ENCODE results near the gene GLT1D1.

GLT1D1 gene

DNA sequence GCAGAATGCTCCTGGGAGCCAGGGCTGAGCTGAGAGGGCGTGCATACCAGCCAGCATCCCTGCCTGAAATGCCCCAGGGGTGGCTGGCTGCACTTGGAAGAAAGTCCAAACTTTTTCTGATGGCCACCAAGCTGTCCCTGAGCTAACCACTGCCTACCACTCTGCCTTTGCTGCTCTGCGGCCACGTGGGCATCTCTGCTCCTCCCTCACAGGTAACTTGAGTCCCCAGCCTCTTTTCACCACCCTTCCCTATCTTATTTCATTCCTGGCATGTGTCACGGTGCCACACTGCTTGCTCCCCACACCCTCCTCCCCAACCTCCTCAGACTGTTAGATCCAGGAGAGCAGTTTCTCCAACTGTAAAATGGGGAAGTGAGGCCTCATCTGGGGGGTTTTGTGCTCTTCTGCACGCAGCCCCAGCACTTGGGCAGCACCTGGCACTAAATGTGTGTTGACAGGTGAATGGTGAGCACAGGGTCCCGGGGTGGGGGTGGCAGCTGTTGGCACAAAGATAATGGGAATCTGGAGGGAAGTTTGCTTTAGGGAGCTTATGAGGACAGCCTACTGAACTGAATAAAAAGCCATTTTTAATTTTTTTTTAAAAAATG, 113.0 kb downstream of the GLT1D1 start:
- DNase-seq (ENCODE audit: low read depth in 2 of 2) = no peak

DNA sequence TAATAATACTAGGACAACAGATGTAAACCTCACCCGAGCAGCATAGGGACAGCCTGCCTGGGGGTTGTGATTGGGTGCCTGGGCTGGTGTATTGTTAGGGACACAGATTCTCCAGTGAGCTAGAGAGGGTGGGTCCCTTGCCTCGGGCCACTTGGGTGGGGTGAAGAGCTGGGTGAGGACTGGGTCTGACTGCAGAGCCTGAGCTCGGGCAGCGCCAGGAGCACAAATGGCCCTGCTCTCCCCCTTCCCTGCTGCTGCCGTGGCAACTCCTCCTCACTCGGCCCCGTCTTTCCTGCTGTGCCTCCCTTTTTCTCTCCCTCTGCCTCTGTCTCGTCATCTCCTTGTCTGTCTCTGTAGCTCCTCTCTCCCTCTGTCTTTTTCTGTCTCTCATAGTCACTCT, 115.4 kb downstream of the GLT1D1 start:
- no peak for DNase-seq (ENCODE audit: low read depth in 2 of 2)

DNA sequence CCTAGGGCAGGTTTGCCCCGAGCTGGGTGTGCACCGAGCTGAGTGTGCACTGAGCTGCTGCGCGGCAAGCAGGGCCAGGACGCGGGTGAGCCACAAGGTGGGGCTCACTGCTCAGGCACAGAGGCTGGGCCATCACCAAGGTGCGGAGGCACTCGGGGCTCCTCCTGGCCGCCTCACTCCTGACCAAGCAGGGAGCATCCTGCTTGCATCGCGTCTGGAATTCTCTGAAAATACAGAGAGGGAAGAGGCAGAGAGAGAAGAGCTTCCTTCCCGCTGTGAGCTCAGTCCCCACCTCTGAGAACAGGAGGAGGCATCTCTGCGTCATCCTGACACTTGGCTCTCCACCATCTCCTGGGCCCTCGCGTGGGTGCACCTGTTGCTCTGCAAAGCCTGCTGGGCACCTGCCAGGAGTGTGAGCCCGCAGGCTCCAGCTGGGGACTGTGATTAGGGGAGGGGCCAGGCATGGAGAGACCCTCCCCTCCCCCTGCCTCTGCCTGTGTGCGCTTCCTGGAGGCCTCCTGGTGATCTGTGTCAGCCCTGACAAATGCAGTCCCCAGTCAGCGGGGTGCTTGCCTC, 116.3 kb downstream of the GLT1D1 start:
- DNase-seq (ENCODE audit: low read depth in 2 of 2) = peak in 1 of 2 donors; percentile 24

DNA sequence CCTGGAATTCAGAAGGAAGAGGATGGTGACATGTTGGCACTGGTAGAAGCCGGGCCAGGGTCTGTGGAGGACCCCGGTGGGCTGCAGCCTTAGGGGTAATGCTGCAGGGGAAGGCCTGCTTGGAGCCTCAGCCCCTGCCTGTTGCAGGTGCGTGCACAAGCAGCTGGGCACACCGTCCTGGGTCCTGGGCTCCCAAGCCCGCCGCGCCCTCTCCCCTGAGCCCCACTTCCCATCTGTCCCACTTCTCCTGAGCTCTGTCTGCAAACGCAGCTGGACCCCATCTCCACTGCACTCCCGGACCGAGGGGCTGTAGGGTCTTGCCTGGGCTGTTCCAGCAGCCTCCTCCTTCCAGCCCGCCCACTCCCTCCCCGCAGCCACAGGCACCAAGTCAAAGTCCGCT, 116.8 kb downstream of the GLT1D1 start:
- no peak for DNase-seq (ENCODE audit: low read depth in 2 of 2)

DNA sequence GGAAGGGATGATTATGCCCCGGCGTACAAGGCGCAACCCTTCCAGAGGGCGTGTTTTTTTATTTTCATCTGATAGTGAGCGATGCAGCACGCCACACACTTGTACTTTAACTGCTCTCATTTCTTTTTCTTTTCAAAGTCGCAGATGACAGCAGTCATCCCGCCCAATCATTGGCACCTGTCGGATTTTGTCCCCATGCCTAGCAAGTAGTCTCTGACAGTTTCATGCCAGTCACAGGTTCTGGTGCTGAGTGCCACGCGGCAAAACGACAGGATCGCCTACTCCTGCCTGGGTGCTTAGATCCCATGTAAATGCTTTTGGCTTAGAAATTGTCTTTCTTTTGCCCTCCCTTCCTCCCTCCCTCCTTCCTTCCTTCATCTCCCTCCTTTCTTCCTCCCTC, 117.7 kb downstream of the GLT1D1 start:
- DNase-seq (ENCODE audit: low read depth in 2 of 2) = no peak

DNA sequence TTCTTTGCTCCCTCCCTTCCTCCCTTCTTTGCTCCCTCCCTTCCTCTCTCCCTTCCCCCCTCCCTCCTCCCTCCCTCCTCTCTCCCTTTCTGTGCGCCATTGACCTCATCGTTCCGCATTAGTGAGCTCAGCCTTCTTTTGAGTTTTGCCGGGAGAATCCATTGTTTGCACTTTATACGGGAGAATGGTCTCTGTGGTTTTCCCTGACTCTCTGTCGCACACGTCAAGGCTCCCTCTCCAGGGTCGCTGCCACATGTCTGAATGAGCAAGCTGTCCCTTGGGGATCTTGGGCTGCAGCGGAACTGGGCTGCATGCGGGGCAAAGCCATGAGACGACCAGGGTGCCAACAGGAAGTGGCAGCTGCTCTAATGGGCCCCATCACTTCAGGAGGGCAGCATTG, 118.5 kb downstream of the GLT1D1 start:
- DNase-seq (ENCODE audit: low read depth in 2 of 2) = no peak

DNA sequence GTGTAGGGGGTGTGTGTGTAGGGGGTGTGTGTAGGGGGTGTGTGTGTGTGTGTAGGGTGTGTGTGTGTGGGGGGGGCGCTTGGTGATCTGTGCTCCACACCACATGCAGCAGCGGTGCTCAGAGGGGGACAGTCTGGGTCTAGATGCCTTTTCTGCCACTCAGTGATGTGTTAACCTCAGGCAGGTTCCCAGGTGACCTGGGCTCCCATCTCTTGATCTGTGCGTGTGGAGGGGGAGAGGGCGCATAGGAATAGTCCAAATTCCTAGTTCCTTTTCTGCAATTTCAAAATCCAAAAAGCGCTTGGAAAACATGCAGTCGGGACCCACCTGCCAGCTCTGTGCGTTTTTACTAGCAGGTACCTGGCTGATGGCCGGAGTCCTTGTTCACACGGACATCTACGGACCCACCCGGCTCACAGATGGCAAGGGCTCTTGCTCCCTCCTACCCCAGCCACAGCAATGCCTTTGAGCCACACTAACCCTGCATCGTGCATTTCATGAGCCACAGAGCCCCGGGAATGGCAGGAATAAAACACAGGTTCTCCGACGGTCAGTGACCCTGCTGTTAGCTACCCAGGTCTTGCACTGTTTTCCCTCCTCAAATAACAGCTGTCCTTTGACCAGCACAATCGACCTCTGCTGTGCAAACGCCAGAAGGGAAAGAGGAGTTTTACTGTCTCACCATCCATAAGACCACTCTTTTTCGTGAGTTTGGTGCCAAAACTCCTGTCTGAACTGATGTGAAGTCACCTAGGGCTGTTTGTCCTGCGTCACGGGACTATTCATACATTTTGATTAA, 120.8 kb downstream of the GLT1D1 start:
- no peak for DNase-seq (ENCODE audit: low read depth in 2 of 2)

DNA sequence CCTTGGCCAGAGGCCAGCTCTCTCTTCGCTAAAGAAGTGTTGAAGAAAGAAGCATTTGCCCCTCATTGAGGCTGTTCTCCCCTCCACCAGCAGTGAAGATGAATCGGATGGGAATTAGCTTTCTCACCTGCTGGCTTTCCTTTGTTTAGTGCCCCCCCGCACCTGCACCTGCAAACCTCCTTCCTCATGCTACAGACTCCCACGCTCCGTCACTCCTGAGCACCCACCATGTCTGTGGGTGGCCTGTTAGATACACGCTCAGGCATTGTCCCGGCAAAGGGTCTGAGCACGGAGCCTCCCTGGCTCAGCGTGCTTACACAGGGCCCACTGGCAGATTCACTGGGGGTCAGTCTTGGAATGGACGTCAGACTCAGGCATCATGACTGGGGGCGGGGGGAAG, 121.6 kb downstream of the GLT1D1 start:
- no peak for DNase-seq (ENCODE audit: low read depth in 2 of 2)

DNA sequence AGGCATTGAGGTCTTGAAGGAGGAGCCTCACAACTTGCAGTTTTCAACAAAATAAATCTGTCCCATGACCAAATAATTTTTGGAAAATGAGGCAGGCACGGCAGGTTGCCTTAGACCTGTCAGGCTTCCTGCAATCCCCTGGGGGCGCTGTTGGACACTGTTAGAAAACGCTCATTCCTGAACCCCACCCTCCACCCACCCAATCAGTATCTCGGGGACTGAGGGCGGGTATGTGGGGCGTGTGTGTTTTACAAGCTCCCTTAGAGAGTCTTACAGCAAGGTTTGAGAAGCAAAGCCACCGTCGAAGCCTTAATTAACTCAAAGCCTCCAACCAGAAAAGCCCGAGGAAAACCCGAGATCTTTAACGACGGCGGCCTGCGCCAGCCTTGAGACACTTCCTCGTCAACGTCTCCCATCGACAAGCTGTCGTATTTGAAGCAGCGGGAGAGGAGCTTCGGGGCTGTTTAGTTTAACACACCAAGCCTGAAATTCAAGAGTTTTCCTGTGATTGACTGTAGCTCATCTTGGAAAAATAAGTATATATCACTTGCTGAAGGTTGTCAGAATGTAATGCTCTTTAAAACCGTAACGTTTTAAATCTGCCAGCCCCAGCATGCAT, 123.0 kb downstream of the GLT1D1 start:
- peak in 1 of 2 donors; percentile 14 for DNase-seq (ENCODE audit: low read depth in 2 of 2)

DNA sequence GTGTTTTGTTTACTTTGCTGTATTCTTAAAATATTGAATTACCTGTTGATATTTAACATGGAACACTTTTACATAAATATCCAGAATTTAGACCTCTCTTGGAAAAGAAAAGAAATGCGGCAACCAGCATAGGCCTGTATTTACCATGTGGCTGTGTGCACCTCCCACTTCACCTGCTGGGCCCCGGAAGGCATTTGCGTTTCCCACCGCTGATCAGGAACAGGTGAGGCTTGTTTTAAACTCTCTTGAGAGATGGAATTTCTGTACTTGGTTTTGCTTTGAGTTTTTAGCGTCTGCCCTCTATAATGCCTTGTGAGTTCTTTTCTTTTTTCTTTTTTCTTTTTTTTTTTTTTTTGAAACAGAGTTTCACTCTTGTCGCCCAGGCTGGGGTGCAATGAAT, 124.2 kb downstream of the GLT1D1 start:
- no peak for DNase-seq (ENCODE audit: low read depth in 2 of 2)

DNA sequence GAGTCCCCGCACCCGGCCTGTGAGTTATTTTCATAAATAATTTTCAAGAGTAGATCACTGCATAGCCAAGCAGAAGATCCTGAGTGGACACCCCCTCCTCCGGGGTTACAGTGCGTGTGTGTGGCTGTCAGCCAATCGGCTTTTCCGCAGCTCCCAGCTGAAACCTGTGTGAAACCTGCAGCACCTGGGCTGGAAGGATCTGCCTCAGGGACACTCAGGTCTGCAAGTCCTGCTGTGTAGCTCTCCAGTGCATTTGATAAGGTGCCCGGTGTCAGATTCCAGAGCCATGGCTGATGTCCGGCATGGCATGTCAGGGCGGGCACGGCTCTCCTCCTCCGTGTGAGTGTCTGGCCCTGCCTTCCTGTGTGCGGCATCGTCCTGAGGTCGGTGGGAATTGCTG, 124.8 kb downstream of the GLT1D1 start:
- no peak for DNase-seq (ENCODE audit: low read depth in 2 of 2)

DNA sequence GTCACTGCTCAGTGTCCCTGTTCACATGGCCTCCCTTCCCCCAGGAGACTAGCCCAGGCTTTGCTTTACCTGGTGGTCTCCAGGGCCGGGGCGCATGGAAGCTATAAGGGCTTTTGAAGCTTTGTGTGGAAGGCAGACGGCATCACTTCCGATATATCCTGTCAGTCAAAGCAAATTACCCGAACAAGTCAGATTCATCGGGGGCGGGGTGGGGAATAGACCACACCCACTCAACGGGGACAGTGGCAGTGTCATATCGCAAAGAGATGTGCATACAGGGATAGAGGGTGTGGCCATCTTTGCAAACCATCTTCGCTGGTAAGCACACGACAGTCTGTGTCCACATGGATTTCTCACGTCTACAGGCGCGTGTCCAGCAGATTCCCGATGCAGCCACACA, 127.3 kb downstream of the GLT1D1 start:
- DNase-seq (ENCODE audit: low read depth in 2 of 2) = no peak

DNA sequence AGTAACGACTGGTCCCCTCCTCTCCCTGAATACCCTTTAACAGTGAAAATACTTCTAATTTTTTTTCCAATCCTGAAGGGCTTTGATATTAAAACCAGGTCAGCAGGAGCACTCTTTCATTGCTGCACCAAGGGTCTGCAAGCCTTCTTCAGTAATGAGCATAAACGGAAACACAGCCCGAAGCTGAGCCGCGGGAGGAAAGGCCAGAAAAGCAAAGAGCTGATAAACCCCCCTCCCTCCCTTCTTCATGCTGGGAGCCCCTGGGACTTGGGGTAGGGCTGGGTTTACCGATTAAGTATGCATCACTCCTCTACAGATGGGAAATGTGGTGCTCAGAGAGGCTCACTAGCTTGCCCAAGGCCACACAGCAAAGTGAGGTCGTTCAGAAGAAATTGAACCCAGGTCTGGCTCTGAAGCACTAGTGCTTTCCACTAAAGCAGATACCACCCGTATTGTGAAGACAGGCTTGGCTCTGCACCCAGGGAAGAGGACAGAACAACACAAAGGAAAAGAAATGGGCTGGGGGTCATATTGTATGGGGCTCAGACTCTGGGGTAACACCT, 128.8 kb downstream of the GLT1D1 start:
- DNase-seq (ENCODE audit: low read depth in 2 of 2) = no peak

DNA sequence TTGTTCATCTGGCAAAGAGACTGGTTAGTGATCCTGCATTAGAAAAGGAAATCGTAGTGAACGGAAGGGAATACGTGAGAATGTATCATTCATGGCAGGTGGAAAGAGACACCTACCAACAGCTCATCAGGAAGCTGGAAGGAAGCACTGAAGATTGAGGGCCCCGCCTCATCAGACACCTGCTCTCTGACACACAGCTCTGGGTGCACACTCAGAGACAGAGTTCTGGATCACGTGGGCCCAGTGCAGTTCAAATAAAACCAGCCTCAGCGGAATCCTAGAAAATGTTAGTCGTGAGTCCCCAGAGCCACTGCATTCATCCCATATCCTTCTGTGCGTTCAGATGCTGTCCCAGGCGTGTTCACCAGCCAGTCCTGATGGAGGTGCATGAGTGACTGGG, 129.7 kb downstream of the GLT1D1 start:
- DNase-seq (ENCODE audit: low read depth in 2 of 2) = no peak

DNA sequence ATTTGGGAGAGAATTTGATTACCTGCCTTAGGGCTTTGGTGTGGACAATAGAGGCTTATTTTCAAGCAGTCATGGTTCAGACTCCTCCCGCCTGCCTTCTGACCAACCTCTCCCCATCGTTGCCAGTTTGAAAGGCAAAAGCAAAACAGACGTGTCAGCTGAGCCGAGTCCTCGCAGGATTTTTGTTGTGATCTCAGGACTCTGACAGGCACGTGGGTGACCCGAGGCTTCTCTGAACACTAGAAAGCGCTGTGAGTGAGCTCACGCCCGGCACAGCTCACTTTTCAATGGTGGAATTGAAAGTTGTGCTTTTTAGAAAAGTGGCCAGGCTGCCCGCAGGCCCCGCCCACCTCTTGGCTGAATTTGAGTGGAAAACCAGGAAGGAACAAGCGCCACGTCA, 130.1 kb downstream of the GLT1D1 start:
- no peak for DNase-seq (ENCODE audit: low read depth in 2 of 2)

DNA sequence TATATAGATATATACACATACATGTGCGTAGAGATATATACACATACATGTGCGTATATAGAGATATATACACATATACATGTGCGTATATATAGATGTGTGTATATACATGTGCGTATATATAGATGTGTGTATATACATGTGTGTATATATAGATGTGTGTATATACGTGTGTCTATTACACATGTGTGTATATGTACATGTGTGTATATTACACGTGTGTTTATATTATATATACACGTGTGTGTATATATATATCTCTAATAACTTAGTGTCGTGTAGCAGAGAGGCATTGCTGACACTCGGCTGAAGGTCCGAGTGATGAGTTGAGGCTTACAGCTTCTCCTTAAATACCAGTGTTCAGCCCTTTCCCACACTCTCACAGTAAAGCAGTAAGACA, 133.7 kb downstream of the GLT1D1 start:
- no peak for DNase-seq (ENCODE audit: low read depth in 2 of 2)

DNA sequence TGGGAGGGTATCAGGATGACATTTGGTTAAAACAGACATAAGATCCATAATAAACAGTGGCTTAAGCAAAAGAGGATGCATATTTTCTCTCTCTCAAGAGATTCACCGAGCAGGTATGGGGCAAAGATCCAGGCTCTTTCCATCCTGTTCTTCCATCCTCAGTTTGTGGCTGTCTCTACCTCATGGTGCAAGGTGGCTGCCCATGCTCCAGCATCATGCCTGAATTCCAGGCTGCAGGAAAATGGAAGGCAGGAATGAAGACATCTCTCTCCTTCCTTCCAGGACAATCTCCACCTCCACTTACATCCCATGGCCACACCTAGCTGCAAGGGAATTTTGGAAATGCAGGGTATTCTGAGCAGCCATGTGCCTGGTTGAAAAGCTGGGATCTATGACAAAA, 136.0 kb downstream of the GLT1D1 start:
- DNase-seq (ENCODE audit: low read depth in 2 of 2) = no peak

DNA sequence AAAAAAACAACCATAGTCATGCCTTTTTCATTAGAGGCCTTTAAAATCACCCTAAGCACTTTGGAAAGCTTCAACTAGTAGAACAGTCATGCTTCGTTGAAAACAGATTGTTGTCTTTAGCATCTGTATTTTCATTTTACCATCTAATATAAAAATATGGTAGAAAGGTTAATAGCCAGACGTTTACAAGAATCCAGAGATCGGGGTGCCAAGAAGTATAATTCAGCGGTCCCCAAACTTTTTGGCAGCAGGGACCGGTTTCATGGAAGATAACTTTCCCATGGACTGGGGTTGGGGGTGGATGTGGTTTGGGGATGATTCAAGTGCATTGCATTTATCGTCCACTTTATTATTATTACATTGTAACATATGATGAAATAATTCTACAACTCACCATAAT, 138.4 kb downstream of the GLT1D1 start:
- no peak for DNase-seq (ENCODE audit: low read depth in 2 of 2)

DNA sequence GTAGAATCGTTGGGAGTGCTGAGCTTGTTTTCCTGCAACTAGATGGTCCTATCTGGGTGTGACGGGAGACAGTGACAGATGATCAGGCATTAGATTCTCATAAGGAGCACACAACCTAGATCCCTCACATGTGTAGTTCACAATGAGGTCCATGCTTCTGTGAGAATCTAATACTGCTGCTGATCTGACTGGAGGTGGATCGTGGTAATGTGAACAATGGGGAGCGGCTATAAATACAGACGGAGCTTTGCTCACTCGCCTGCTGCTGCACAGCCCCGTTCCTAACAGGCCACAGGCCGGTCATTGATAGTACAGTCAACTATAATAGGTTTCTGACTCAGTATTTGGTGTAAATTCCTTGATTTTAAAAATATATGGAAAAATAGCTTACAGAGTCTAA, 138.8 kb downstream of the GLT1D1 start:
- DNase-seq (ENCODE audit: low read depth in 2 of 2) = no peak

DNA sequence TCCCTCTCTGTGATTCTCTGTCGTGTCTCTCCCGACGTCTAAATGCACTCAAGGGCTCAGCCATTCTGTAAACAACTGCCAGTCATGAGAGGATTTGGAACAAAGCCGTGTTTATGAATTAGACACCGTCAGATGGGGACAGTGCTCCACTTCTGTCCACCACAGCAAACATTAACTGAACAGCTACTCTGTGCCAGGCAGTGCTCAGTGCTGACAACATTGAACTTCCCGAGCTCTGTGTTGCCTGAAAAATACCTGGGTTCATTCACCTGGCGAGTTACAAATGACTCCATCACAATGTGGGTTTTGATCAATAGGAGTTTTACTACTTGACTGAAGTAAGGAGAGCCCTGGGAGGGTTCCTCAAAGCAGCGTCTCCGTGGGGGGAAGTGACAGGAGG, 139.3 kb downstream of the GLT1D1 start:
- no peak for DNase-seq (ENCODE audit: low read depth in 2 of 2)

DNA sequence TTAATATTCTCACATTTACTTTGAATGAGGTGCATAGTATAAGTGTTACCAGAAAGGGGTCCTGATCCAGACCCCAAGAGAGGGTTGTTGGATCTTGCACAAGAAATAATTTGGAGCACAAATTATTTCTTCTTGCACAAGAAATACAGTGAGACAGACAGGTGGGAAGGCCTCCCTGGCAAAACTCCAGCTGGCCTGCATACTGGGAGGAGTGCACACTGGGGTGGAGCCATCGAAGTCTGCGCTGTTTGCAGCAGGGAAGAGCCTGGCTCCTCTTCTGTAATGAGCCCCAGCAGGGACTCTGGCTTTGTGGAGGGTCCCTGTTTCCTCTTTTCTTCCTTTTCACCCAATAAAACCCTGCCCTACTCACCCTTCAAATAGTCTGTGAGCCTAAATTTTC, 141.6 kb downstream of the GLT1D1 start:
- no peak for DNase-seq (ENCODE audit: low read depth in 2 of 2)

DNA sequence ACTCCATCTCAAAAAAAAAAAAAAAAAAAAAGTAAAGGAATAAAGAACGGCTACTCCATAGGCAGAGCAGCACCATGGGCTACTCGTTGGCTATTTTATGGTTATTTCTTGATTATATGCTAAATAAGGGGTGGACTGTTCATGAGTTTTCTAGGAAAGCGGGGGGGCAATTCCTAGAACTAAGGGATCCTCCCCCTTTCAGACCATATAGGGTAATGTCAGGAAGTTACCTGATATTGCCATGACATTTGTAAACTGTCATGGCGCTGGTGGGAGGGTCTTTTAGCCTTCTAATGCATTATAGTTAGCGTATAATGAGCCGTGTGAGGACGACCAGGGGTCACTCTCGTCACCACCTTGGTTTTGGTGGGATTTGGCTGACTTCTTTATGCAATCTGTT, 142.3 kb downstream of the GLT1D1 start:
- no peak for DNase-seq (ENCODE audit: low read depth in 2 of 2)

DNA sequence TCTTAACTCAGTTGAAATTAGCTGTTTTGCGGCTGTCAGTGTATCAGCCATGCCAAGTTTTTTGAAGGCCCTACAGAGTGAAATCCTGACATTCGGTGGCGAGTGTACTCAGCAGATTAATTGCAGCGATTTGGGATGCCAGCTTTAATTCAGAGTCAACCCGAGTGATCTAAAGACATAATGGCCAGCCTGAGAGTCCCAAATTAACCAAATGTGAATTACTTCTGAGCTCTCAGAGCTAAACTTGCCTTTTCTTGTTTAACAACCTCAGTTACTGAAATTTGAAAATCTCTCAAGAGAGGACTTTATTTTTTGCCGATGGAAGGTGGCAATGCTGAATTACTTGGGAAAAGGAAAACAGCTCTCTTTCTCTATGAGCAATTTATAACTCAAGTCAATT, 148.5 kb downstream of the GLT1D1 start:
- DNase-seq (ENCODE audit: low read depth in 2 of 2) = no peak

Measured in stimulated activated CD4-positive, alpha-beta T cell treated with anti-CD3 and anti-CD28 coated beads, Interleukin-15, amount 100 ng/mL, for 48 hours (primary cell).